AG04450 (cell line): Measurements from ENCODE around the gene UGT1A10. TPM values are rescaled to one million over a fixed set of nuclear protein-coding genes. Genes with fewer than 3 reads are reported as not detected.
"Not testable (repeated sequence)": the region's sequence is repeated elsewhere in the genome, so short reads cannot be mapped to it uniquely, and the experiment has no call there.

ENCODE experiments used
- CTCF ChIA-PET: fragments of 300-600, 350-600 bp; formaldehyde crosslinking; extraction: SDS; loops from one replicate; lab custom pipeline; 2022; ENCODE audit warnings: antibody characterized with exemption, inconsistent platforms; lab: Charles Lee
- POLR2A ChIA-PET: fragments of 350-600 bp; formaldehyde crosslinking; extraction: SDS; loops from one replicate; lab custom pipeline; 2021; ENCODE audit warnings: antibody characterized with exemption, inconsistent platforms; lab: Yijun Ruan, JAX
- DNase-seq: peaks from one replicate; pipeline ENCODE4 v3.0.0-alpha.2; 2011; ENCODE audit warnings: low read depth, low spot score
- H3K27ac ChIP-seq: one replicate; pipeline ENCODE4 v1.5.1; 2012; ENCODE audit warnings: low read depth, low read length, control low read depth
- H3K27me3 ChIP-seq: one replicate; pipeline ENCODE4 v1.6.0; 2012; ENCODE audit warnings: low read length; ENCODE audit not compliant: control insufficient read depth, insufficient read depth
- H3K4me3 ChIP-seq: 2 replicates; pipeline ENCODE4 v1.5.1; 2011; ENCODE audit warnings: mild to moderate bottlenecking, low read depth, low read length, control low read depth
- H3K9me3 ChIP-seq: 2 replicates; pipeline ENCODE4 v1.5.1; 2012; ENCODE audit warnings: low read length; ENCODE audit not compliant: control insufficient read depth, insufficient read depth
- polyA plus RNA-seq: library from polyadenylated mRNA; depleted of rRNA; stranded (reverse); fragments of >200 nt; gene quantifications from 2 replicates; pipeline ENCODE4 v1.2.3, GENCODE V29; 2011
- TF ChIP-seq, protein P1 (sequence below): IDR thresholded peaks from 2 replicates; pipeline ENCODE4 v1.5.1; 2011; ENCODE audit warnings: low read depth, low read length, control low read depth, inconsistent platforms

The UGT1A10 gene
- polyA plus RNA-seq, 1 experiment, result not detected

DNA sequence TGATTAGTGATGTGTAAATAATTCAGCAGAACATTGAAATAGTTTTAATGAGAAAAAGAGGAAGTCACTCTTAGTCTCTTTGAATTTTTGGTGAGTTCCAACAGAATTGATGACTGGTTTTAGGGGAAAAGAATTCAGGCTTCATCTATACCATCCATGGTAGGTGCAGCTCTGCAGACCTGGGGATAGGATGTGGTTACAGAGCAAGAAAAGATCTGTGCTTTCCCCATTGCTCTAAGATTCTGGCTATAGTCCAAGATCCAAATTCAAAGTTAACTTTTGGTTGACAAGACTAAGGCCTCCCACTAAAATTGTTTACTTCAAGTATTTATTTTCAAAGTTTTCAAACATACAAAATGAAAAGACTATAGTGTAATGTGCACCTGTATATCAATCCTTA, 3.6 kb downstream of the UGT1A10 start:
- CTCF ChIA-PET, result no interaction called here
- DNase-seq, result no peak

DNA sequence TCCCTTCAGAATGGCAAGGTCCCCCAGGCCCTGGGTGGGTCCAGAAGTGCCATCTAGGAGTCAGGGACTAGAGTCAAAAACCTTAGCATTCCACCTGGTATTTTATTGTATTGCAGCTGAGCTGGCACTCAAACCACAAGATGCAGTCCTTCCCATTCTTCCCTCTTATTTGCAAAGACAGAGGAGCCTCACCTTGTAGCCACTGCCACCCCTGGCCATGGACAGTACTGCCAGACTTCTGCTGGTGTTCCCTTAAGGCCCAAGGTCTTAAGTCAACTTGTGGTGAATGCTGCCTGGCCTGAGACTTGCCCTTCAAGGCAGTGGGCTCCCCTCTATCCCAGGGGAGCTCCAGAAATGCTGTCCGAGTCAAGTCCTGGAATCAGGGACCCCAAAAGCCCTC, 6.9 kb downstream of the UGT1A10 start:
- Histone ChIP-seq H3K27ac (no peak overlapping the region), H3K9me3 (peaks cover 4% of the 10 kb centered on the region; the same call in 1 of the 2 replicates), H3K4me3 (no peak overlapping the region), H3K27me3 (peaks cover 6% of the 10 kb centered on the region)
- DNase-seq, result no peak
- TF ChIP-seq, protein P1, sequence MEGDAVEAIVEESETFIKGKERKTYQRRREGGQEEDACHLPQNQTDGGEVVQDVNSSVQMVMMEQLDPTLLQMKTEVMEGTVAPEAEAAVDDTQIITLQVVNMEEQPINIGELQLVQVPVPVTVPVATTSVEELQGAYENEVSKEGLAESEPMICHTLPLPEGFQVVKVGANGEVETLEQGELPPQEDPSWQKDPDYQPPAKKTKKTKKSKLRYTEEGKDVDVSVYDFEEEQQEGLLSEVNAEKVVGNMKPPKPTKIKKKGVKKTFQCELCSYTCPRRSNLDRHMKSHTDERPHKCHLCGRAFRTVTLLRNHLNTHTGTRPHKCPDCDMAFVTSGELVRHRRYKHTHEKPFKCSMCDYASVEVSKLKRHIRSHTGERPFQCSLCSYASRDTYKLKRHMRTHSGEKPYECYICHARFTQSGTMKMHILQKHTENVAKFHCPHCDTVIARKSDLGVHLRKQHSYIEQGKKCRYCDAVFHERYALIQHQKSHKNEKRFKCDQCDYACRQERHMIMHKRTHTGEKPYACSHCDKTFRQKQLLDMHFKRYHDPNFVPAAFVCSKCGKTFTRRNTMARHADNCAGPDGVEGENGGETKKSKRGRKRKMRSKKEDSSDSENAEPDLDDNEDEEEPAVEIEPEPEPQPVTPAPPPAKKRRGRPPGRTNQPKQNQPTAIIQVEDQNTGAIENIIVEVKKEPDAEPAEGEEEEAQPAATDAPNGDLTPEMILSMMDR, result peak; percentile 34
- ChIA-PET POLR2A (no interaction called here), CTCF (interaction anchor here (0.5 to 0.6 kb wide), 2 partner anchors 69 to 136 kb away, joined by 3 to 4 read pairs; no protein-coding TSS in a partner anchor)

More for the DNA sequence above, 3.6 kb downstream of the UGT1A10 start:
- H3K27ac ChIP-seq, result no peak overlapping the region
- H3K9me3 ChIP-seq, result no peaks in the 10 kb centered on the region
- peaks cover 6% of the 10 kb centered on the region for H3K27me3 ChIP-seq
- POLR2A ChIA-PET, result no interaction called here
- H3K4me3 ChIP-seq, result no peak overlapping the region
- TF ChIP-seq, protein P1, result no peak

GRCh38 chr2:233646033-233646432, 9.8 kb downstream of the UGT1A10 start:
- H3K27me3 ChIP-seq, CTCF ChIA-PET, H3K4me3 ChIP-seq, H3K9me3 ChIP-seq, POLR2A ChIA-PET, DNase-seq, H3K27ac ChIP-seq: not testable (repeated sequence)

GRCh38 chr2:233650981-233651380, 14.7 kb downstream of the UGT1A10 start:
- Histone ChIP-seq H3K27me3 (no peaks in the 10 kb centered on the region), H3K4me3 (no peak overlapping the region), H3K9me3 (no peaks in the 10 kb centered on the region), H3K27ac (no peak overlapping the region)
- POLR2A ChIA-PET, result no interaction called here
- no peak for DNase-seq
- CTCF ChIA-PET, result no interaction called here
- TF ChIP-seq, protein P1, result no peak

DNA sequence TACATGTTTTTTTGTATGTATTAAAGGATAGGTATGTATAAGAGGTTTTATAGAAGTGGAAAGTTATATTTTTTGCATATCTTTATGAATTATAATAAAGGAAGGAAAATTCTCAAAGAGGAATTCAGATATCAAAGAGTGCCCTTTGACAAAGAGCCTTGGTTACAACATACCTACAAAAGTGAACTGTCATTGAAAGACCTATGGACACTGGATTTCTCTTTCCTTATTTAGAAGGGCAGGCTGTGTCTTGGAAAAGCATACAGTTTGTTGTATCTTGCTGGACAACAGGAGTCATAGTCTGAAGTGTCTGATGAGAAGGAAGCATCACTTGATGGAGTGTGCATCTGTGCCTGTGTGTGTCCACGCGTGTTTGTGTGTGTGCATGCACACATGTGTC, 15.2 kb downstream of the UGT1A10 start:
- no peak for DNase-seq
- CTCF ChIA-PET, result no interaction called here
- Histone ChIP-seq H3K27me3 (peaks cover 3% of the 10 kb centered on the region), H3K4me3 (no peak overlapping the region), H3K9me3 (no peaks in the 10 kb centered on the region), H3K27ac (no peak overlapping the region)
- TF ChIP-seq, protein P1, result no peak
- POLR2A ChIA-PET, result no interaction called here

GRCh38 chr2:233654501-233654900, 18.3 kb downstream of the UGT1A10 start:
- TF ChIP-seq, protein P1, result no peak
- Histone ChIP-seq H3K27ac (no peak overlapping the region), H3K4me3 (no peak overlapping the region), H3K9me3 (no peaks in the 10 kb centered on the region), H3K27me3 (peaks cover 3% of the 10 kb centered on the region)
- POLR2A ChIA-PET, result no interaction called here
- no peak for DNase-seq
- CTCF ChIA-PET, result no interaction called here
